Measurements from ENCODE around the gene NUDT3. TPM values are rescaled to one million over a fixed set of nuclear protein-coding genes. Genes with fewer than 3 reads are reported as not detected.

The NUDT3 gene
- total and polyA plus RNA-seq, 9 of the 15 experiments (the other 6 are each of a cell fraction or from before 2014, with no cell fraction given), result 5.4 to 81.2 (median 56.4) TPM

DNA sequence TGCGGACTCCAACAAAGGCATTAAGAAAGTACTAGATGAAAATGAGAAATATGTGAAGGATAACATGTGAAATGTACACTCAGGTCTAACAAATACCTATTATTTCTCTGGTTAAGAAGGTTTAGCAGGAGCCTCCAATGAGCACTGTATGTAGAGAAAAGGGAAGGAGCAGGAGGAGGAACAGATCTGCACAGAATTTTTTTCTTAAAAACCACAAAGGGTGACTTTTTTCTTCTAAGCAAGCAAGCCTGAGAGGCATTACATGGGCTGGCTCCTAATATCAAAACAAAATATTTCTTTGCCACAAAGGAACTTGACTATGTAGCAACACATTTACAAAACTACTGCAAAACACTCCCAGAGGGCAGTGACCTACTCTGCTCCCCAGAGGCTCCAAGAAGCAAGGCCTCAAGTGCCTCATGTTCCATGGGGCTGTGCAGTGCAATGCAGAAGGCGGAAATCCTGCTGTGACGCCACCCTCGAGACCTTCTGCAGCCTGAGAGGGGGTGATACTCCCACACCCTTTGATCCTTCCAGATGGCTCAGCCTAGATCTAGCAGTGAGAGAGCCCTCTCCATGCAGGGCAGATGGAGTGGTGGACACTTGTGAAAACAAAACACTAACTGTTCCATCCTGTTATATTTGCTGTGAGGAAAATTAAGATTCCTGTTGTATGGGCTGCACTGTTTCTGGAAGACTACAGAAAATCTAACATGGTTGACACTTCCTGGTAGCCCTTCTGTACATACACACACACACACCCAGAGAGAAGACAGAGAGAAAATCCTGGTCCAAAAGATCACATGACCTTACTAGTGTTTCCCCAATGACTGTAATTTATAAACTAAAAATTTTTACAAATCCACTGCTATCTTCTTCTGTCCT is 107.7 kb downstream of the NUDT3 start (continued):
- no peak for TF ChIP-seq WHSC1 (IDR thresholded peaks at IDR 0.05; ENCODE audit: low read length)
- TF ChIP-seq, protein P1, sequence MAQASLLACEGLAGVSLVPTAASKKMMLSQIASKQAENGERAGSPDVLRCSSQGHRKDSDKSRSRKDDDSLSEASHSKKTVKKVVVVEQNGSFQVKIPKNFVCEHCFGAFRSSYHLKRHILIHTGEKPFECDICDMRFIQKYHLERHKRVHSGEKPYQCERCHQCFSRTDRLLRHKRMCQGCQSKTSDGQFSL (CRISPR knock-in tag; IDR thresholded peaks at IDR 0.05), result no peak
- TF ChIP-seq, protein P1 (tag; IDR thresholded peaks at IDR 0.05), result no peak
- no peak for TF ChIP-seq ESRRA (IDR thresholded peaks at IDR 0.05; ENCODE audit: borderline replicate concordance, low read depth)
- TF ChIP-seq TEAD2 (tag; IDR thresholded peaks at IDR 0.05), result no peak
- TF ChIP-seq ZNF586 (CRISPR knock-in tag; conservative IDR thresholded peaks at IDR 0.05), result no peak
- TF ChIP-seq MAFG (tag; conservative IDR thresholded peaks at IDR 0.05), result no peak
- TF ChIP-seq, protein P2, sequence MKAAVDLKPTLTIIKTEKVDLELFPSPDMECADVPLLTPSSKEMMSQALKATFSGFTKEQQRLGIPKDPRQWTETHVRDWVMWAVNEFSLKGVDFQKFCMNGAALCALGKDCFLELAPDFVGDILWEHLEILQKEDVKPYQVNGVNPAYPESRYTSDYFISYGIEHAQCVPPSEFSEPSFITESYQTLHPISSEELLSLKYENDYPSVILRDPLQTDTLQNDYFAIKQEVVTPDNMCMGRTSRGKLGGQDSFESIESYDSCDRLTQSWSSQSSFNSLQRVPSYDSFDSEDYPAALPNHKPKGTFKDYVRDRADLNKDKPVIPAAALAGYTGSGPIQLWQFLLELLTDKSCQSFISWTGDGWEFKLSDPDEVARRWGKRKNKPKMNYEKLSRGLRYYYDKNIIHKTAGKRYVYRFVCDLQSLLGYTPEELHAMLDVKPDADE (conservative IDR thresholded peaks at IDR 0.05; ENCODE audit: control insufficient read depth, low read depth, low read length), result peak; percentile 73; the same call in 1 of the 2 replicates
- no peak for TF ChIP-seq PHF20 (IDR thresholded peaks at IDR 0.05; ENCODE audit: partially characterized antibody)
- no peak for TF ChIP-seq SRF (CRISPR knock-in tag; IDR thresholded peaks at IDR 0.05)
- TF ChIP-seq MYBL2 (IDR thresholded peaks at IDR 0.05; ENCODE audit: low read depth), result no peak
- no peak for TF ChIP-seq MYBL2 (CRISPR knock-in tag; IDR thresholded peaks at IDR 0.05; ENCODE audit: borderline replicate concordance)
- no peak for TF ChIP-seq ZNF217 (CRISPR knock-in tag; IDR thresholded peaks at IDR 0.05)
- TF ChIP-seq BRF1 (IDR thresholded peaks at IDR 0.05; ENCODE audit: borderline replicate concordance, extremely low read depth, insufficient read length), result no peak
- TF ChIP-seq, protein P3, sequence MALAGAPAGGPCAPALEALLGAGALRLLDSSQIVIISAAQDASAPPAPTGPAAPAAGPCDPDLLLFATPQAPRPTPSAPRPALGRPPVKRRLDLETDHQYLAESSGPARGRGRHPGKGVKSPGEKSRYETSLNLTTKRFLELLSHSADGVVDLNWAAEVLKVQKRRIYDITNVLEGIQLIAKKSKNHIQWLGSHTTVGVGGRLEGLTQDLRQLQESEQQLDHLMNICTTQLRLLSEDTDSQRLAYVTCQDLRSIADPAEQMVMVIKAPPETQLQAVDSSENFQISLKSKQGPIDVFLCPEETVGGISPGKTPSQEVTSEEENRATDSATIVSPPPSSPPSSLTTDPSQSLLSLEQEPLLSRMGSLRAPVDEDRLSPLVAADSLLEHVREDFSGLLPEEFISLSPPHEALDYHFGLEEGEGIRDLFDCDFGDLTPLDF (CRISPR knock-in tag; IDR thresholded peaks at IDR 0.05), result no peak
- TF ChIP-seq, protein P4, sequence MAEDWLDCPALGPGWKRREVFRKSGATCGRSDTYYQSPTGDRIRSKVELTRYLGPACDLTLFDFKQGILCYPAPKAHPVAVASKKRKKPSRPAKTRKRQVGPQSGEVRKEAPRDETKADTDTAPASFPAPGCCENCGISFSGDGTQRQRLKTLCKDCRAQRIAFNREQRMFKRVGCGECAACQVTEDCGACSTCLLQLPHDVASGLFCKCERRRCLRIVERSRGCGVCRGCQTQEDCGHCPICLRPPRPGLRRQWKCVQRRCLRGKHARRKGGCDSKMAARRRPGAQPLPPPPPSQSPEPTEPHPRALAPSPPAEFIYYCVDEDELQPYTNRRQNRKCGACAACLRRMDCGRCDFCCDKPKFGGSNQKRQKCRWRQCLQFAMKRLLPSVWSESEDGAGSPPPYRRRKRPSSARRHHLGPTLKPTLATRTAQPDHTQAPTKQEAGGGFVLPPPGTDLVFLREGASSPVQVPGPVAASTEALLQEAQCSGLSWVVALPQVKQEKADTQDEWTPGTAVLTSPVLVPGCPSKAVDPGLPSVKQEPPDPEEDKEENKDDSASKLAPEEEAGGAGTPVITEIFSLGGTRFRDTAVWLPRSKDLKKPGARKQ (CRISPR knock-in tag; IDR thresholded peaks at IDR 0.05), result no peak
- no peak for TF ChIP-seq TCF7L2 (IDR thresholded peaks at IDR 0.05; ENCODE audit: low read depth, low read length)
- TF ChIP-seq, protein P5, sequence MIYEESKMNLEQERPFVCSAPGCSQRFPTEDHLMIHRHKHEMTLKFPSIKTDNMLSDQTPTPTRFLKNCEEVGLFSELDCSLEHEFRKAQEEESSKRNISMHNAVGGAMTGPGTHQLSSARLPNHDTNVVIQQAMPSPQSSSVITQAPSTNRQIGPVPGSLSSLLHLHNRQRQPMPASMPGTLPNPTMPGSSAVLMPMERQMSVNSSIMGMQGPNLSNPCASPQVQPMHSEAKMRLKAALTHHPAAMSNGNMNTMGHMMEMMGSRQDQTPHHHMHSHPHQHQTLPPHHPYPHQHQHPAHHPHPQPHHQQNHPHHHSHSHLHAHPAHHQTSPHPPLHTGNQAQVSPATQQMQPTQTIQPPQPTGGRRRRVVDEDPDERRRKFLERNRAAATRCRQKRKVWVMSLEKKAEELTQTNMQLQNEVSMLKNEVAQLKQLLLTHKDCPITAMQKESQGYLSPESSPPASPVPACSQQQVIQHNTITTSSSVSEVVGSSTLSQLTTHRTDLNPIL (CRISPR knock-in tag; IDR thresholded peaks at IDR 0.05), result no peak
- TF ChIP-seq, protein P6, sequence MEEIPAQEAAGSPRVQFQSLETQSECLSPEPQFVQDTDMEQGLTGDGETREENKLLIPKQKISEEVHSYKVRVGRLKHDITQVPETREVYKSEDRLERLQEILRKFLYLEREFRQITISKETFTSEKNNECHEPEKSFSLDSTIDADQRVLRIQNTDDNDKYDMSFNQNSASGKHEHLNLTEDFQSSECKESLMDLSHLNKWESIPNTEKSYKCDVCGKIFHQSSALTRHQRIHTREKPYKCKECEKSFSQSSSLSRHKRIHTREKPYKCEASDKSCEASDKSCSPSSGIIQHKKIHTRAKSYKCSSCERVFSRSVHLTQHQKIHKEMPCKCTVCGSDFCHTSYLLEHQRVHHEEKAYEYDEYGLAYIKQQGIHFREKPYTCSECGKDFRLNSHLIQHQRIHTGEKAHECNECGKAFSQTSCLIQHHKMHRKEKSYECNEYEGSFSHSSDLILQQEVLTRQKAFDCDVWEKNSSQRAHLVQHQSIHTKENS (CRISPR knock-in tag; IDR thresholded peaks at IDR 0.05), result no peak
